Smooth muscle cell (in vitro differentiated cells): ENCODE measurements around the gene ADRB2. TPM values are rescaled to one million over a fixed set of nuclear protein-coding genes. Genes with fewer than 3 reads are reported as not detected.

ENCODE experiments used
- DNase-seq: peaks from one replicate; lab custom pipeline; 2025; ENCODE audit not compliant: unreplicated experiment; lab: John Stamatoyannopoulos, UW
- H2AFZ ChIP-seq: fragments of 200-600 bp; sonication (generic); 2 replicates; pipeline ENCODE4 v1.6.0; 2016; ENCODE audit warnings: antibody characterized with exemption, low read depth, mild to moderate bottlenecking
- H3F3A ChIP-seq: fragments of 200-600 bp; sonication (generic); 2 replicates; pipeline ENCODE4 v1.6.0; 2017; ENCODE audit warnings: antibody characterized with exemption, low read depth
- H3K27ac ChIP-seq: fragments of 200-600 bp; sonication (generic); 2 replicates; pipeline ENCODE4 v1.5.1; 2016; ENCODE audit warnings: low read depth, mild to moderate bottlenecking
- H3K27me3 ChIP-seq: fragments of 200-600 bp; sonication (generic); 2 replicates; pipeline ENCODE4 v1.6.1; 2016; ENCODE audit warnings: low read depth, mild to moderate bottlenecking
- H3K36me3 ChIP-seq: fragments of 200-600 bp; sonication (generic); 2 replicates; pipeline ENCODE4 v1.5.1; 2016; ENCODE audit warnings: low read depth
- H3K4me1 ChIP-seq: fragments of 200-600 bp; sonication (generic); 2 replicates; pipeline ENCODE4 v1.5.1; 2016; ENCODE audit warnings: low read depth
- H3K4me2 ChIP-seq: fragments of 200-600 bp; sonication (generic); 2 replicates; pipeline ENCODE4 v1.6.0; 2016; ENCODE audit warnings: mild to moderate bottlenecking
- H3K4me3 ChIP-seq: fragments of 200-600 bp; sonication (generic); 2 replicates; pipeline ENCODE4 v1.5.1; 2016; ENCODE audit warnings: mild to moderate bottlenecking
- H3K79me2 ChIP-seq: fragments of 200-600 bp; sonication (generic); 2 replicates; pipeline ENCODE4 v1.6.0; 2016; ENCODE audit warnings: low read depth, mild to moderate bottlenecking
- H3K9ac ChIP-seq: fragments of 200-600 bp; sonication (generic); 2 replicates; pipeline ENCODE4 v1.6.0; 2016; ENCODE audit warnings: low read depth
- H3K9me3 ChIP-seq: fragments of 200-600 bp; sonication (generic); replicated peaks from 2 replicates; pipeline ENCODE4 v1.5.1; 2016; ENCODE audit warnings: low read depth
- H4K20me1 ChIP-seq: fragments of 200-600 bp; sonication (generic); 2 replicates; pipeline ENCODE4 v1.6.0; 2016; ENCODE audit warnings: low read depth
- CTCF ChIP-seq: fragments of 200-600 bp; sonication (generic); IDR thresholded peaks from 2 replicates; pipeline ENCODE4 v1.5.1; 2017; ENCODE audit warnings: borderline replicate concordance, mild to moderate bottlenecking, antibody characterized with exemption; ENCODE audit not compliant: insufficient read depth, poor library complexity, severe bottlenecking
- WGBS: methylation state at CpG from one replicate; pipeline ENCODE4 v1.1.7; 2016; ENCODE audit warnings: low lambda C conversion rate; 5-methylcytosine and 5-hydroxymethylcytosine counted together
- polyA plus RNA-seq: library from polyadenylated mRNA; unstranded; fragments of >200 nt; fragmentation: Nextera tagmentation; extraction: Ambion mirVana; gene quantifications from 2 replicates; pipeline ENCODE4 v1.2.1, GENCODE V29; 2016
- total RNA-seq: library from RNA; depleted of rRNA; stranded (reverse); fragments of >200 nt; gene quantifications from 2 replicates; pipeline ENCODE4 v1.2.3, GENCODE V29; 2014

Gene ADRB2
- total RNA-seq (1.9 TPM in 2 replicates), polyA plus RNA-seq (1.7 and 1.9 TPM in 2 replicates)

DNA sequence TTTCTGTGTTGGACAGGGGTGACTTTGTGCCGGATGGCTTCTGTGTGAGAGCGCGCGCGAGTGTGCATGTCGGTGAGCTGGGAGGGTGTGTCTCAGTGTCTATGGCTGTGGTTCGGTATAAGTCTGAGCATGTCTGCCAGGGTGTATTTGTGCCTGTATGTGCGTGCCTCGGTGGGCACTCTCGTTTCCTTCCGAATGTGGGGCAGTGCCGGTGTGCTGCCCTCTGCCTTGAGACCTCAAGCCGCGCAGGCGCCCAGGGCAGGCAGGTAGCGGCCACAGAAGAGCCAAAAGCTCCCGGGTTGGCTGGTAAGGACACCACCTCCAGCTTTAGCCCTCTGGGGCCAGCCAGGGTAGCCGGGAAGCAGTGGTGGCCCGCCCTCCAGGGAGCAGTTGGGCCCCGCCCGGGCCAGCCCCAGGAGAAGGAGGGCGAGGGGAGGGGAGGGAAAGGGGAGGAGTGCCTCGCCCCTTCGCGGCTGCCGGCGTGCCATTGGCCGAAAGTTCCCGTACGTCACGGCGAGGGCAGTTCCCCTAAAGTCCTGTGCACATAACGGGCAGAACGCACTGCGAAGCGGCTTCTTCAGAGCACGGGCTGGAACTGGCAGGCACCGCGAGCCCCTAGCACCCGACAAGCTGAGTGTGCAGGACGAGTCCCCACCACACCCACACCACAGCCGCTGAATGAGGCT lies at the start of gene ADRB2:
Gene ADRB2, plus strand, starts transcription at position 559 of the 686 bp plus-strand sequence. CDS start 221 bp downstream, outside the sequence.
- H3K27ac ChIP-seq, result no peak within 1 kb of the TSS
- TF ChIP-seq CTCF, result no peak
- WGBS, result under 1% methylated on average over 42 of the region's 42 CpGs

GRCh38 chr5:148776780-148777179 lies 49.6 kb upstream of the ADRB2 start:
- H3K4me1 ChIP-seq, result no peaks in the 10 kb centered on the region
- H3K36me3 ChIP-seq, result no peaks in the 10 kb centered on the region
- peak overlapping the region; percentile 32 for H3K4me2 ChIP-seq
- H4K20me1 ChIP-seq, result no peaks in the 10 kb centered on the region
- DNase-seq, result no peak
- H3F3A ChIP-seq, result no peaks in the 10 kb centered on the region
- TF ChIP-seq CTCF, result no peak
- H2AFZ ChIP-seq, result no peak overlapping the region
- H3K9ac ChIP-seq, result peak overlapping the region; percentile 52
- no peaks in the 10 kb centered on the region for H3K79me2 ChIP-seq
- H3K4me3 ChIP-seq, result no peak overlapping the region
- H3K27ac ChIP-seq, result peak overlapping the region; percentile 80
- WGBS, result 39% methylated on average over 1 of the region's 1 CpG
- H3K27me3 ChIP-seq, result peaks cover 13% of the 10 kb centered on the region
- H3K9me3 ChIP-seq, result no peaks in the 10 kb centered on the region

More for the DNA sequence above, at the start of gene ADRB2:
- no peaks in the 10 kb centered on the region for H3K4me1 ChIP-seq
- peak; percentile 67 for DNase-seq
- H3K4me2 ChIP-seq, result peak within 1 kb of the TSS; percentile 82
- H3K9ac ChIP-seq, result peak within 1 kb of the TSS; percentile 40
- no peaks in the 10 kb centered on the region for H4K20me1 ChIP-seq
- H2AFZ ChIP-seq, result peak within 1 kb of the TSS; percentile 56
- no peaks in the 10 kb centered on the region for H3K36me3 ChIP-seq
- peak within 1 kb of the TSS; percentile 58 for H3K4me3 ChIP-seq
- H3F3A ChIP-seq, result no peaks in the 10 kb centered on the region
- no peaks in the 10 kb centered on the region for H3K9me3 ChIP-seq
- peaks cover 21% of the 10 kb centered on the region for H3K27me3 ChIP-seq
- no peaks in the 10 kb centered on the region for H3K79me2 ChIP-seq

GRCh38 chr5:148778882-148779281 lies 47.5 kb upstream of the ADRB2 start:
- no peak overlapping the region for H3K4me3 ChIP-seq
- no peaks in the 10 kb centered on the region for H3K79me2 ChIP-seq
- no peaks in the 10 kb centered on the region for H3K9me3 ChIP-seq
- peak overlapping the region; percentile 35 for H3K27ac ChIP-seq
- H2AFZ ChIP-seq, result no peak overlapping the region
- no peak for DNase-seq
- TF ChIP-seq CTCF, result no peak
- H3K9ac ChIP-seq, result no peak overlapping the region
- no peaks in the 10 kb centered on the region for H3K36me3 ChIP-seq
- no peaks in the 10 kb centered on the region for H3K4me1 ChIP-seq
- H3K27me3 ChIP-seq, result no peaks in the 10 kb centered on the region
- H3K4me2 ChIP-seq, result peak overlapping the region; percentile 7
- H4K20me1 ChIP-seq, result no peaks in the 10 kb centered on the region
- no peaks in the 10 kb centered on the region for H3F3A ChIP-seq

GRCh38 chr5:148780711-148781110 lies 45.7 kb upstream of the ADRB2 start:
- no peak for TF ChIP-seq CTCF
- WGBS, result 89% methylated on average over 5 of the region's 5 CpGs

More at GRCh38 chr5:148780711-148781110, 45.7 kb upstream of the ADRB2 start:
- H3K27ac ChIP-seq, result no peak overlapping the region
- H3K4me3 ChIP-seq, result no peak overlapping the region
- no peak overlapping the region for H2AFZ ChIP-seq
- no peak overlapping the region for H3K9ac ChIP-seq
- H3K4me2 ChIP-seq, result no peak overlapping the region
- no peaks in the 10 kb centered on the region for H3K79me2 ChIP-seq
- no peaks in the 10 kb centered on the region for H3K4me1 ChIP-seq
- no peaks in the 10 kb centered on the region for H4K20me1 ChIP-seq
- no peaks in the 10 kb centered on the region for H3K36me3 ChIP-seq
- H3F3A ChIP-seq, result no peaks in the 10 kb centered on the region
- DNase-seq, result no peak
- no peaks in the 10 kb centered on the region for H3K27me3 ChIP-seq
- H3K9me3 ChIP-seq, result no peaks in the 10 kb centered on the region
